COLO668 (cell line): ENCODE data around the gene KCNMA1.
A peak's percentile ranks its signal among the peaks of the same experiment; 100 is the strongest.
"Not testable (repeated sequence)": the region's sequence is repeated elsewhere in the genome, so short reads cannot be mapped to it uniquely, and the experiment has no call there.

Source experiments
- DNase-seq: peaks from one replicate; lab custom pipeline; 2025; ENCODE audit not compliant: unreplicated experiment; lab: John Stamatoyannopoulos, UW

KCNMA1 gene

GRCh38 chr10:77539147-77539935 lies 98.3 kb downstream of the KCNMA1 start:
- DNase-seq = no peak

GRCh38 chr10:77537720-77538373 lies 99.8 kb downstream of the KCNMA1 start:
- no peak for DNase-seq

- no peak for DNase-seq
These were observed 100.5 kb downstream of the KCNMA1 start for GRCh38 chr10:77537071-77537470.

DNA sequence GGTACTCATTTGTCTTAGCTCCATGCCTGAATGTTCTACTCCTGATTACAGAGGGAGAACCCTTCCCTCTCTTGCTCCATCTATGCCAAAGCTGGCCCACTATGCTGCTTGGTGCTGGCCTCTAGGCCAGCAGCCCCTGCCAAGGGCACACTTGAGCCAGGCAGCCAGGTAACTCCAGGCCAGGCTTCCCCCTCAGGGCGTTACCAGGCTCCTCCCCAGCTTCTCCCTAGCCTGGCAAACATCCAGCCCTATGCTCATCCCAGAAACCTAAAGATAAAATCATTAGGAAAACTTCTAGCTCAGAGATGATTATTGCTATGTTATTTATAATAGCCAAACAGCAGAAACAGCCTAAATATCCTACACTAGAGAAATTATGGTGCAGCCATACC lies 103.7 kb downstream of the KCNMA1 start:
- DNase-seq = peak; percentile 55

DNA sequence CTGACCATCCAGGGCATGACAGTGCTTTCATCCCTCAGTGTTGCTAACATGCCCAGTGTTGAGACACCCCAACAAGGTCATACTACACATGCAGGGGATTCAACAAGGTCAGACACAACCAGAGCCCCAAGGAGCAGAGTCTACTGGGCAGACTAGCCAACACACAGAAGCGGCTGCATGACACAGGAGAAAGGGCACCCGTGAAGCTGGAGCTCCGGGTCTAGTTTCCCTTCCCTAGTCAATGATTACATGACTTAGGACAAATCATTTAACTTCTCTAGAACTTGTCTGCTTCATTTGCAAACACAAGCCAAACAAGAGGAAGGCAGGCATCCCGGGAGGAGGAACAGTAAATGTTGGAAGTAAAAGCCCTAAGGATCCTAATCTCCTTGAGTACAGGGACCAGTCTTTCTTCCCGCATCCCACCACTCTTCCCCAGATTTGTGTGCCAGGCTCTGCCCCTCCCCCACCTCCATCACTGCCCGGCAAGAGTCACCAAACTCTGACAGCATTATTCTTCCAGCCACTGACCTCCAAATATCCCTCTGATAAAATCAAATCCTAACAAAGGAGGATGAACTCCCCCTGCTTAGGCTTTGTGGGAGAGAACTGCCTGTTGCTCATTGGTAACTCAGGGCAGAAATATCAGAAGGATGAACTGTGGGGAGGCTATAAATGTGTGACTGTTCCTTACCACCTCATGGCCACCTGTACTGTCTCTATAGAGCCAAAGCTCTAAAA lies 104.3 kb downstream of the KCNMA1 start:
- DNase-seq = no peak

DNA sequence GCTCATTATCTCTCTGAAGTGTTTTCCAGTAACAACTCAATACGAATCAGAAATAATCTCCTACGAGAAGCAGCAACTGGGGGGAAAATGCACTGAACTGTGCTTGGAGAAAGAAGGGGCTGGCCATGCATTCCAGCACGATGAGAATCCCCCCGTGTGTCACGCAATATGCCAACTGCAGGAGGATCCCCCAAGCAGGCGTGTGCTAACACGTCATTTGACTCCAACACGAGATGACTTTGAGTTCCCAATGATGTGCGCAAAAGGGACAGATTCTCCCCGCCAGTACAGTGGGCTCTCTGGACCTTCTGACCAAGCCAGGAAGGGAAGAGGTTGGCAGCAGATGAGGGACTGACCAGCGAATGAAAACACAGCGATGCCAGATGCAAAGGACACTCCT lies 105.5 kb downstream of the KCNMA1 start:
- DNase-seq = no peak

- peak; percentile 55 for DNase-seq
These were observed 106.1 kb downstream of the KCNMA1 start for GRCh38 chr10:77531441-77532001.

GRCh38 chr10:77530011-77530410 lies 107.6 kb downstream of the KCNMA1 start:
- DNase-seq = no peak

GRCh38 chr10:77529050-77529576 lies 108.5 kb downstream of the KCNMA1 start:
- no peak for DNase-seq

GRCh38 chr10:77527839-77528238 lies 109.8 kb downstream of the KCNMA1 start:
- no peak for DNase-seq

DNA sequence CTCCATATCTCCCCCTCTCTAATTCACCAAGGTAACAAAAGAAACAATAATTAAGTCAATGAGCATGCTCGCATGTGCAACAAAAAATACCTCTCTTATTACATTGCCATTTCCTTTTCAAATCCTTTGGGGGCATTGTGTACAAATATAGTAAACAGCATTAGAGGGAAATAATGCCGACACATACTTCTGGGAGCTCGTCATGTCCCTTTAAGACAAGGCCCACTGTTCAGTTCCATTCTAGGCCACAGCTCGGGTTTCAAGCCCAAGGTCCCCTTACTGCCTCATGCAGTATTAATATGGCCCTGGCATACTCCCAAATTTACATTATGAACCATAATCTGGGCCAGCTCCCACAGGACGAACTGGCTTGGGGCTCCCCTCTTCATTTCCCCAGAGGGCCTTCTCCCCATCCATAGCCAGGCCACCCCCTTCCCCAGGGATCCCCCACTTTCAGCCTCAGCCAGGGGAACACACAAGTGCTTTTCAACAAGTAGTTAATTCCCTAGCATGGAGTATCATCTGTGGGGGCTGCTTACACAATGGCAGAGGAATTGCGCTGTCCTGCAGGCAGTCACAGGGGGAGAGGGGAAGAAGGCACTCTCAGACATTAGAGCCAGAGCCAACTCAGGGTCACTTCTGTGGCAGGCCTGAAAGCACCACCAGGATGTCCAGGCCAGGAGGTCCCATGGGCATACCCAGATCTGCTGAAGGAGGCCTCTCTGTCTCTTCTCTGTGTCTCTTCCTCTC lies 110.6 kb downstream of the KCNMA1 start:
- DNase-seq = no peak

- DNase-seq = no peak
These were observed 113.3 kb downstream of the KCNMA1 start for GRCh38 chr10:77524281-77524711.

- DNase-seq = no peak
These were observed 115.3 kb downstream of the KCNMA1 start for GRCh38 chr10:77522268-77522809.

DNA sequence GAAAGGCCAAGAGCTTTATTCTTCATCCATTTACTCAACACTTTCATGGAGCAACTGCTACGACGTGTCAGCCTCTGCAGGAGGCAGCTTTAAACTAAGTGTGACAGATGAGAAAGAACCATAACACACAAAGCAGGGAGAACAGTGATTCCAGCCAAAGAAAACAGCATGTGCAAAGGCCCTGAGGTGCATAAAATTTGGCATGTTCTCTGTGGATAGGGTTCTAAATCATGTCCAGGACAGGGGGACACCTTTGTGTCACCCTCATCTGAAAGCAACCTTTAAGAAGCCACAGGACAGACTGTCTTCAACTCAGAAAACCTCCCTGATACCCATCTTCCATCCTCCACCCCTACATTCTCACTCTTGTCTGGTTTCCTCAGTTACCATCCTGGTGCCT lies 116.6 kb downstream of the KCNMA1 start:
- DNase-seq = no peak

DNA sequence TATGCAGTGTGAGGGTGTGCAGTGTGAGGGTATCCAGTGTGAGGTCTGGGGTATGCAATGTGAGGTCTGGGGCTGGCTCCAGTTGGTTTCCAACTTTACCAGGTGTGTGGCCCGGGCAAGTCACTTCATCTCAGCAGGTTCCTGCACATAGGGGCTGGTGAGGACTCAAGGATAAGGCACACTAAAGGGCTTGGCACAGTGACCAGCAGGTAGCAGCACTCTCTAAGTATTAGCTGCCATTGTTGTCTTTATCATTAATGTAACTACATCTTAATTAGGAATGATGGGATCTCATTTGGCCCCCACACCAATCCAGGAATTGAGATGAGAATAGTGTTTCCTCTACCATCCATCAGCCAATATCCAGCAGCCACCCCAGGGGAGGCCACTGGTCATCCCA lies 117.3 kb downstream of the KCNMA1 start:
- DNase-seq = no peak

DNA sequence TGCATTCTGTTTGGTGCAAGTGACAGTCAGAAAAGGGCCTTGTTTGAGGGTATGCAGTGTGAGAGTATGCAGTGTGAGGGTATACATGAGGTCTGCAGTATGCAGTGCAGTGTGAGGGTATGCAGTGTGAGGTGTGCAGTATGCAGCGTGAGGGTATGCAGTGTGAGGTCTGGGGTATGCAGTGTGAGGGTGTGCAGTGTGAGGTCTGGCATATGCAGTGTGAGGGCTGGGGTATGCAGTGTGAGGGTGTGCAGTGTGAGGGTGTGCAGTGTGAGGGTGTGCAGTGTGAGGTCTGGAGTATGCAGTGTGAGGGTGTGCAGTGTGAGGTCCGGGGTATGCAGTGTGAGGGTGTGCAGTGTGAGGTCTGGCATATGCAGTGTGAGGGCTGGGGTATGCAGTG lies 117.8 kb downstream of the KCNMA1 start:
- DNase-seq = not testable (repeated sequence)

DNA sequence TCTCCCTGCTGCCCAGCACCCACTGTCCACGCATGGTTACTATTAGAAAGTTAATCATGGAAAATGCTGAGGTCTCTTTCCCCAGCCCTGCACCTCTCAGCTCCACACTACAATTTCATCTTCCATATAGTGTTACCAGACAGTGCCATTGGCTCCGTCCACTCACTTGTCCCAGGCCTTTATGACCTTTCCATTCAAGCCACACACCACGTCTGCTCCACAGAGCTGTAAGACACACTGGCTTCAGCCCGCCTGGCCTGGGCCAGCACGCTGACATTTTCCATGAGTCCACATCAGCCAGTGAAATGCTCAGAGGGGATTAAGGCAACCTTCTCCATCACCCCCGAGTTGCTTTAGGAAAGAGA lies 118.7 kb downstream of the KCNMA1 start:
- DNase-seq = no peak

DNA sequence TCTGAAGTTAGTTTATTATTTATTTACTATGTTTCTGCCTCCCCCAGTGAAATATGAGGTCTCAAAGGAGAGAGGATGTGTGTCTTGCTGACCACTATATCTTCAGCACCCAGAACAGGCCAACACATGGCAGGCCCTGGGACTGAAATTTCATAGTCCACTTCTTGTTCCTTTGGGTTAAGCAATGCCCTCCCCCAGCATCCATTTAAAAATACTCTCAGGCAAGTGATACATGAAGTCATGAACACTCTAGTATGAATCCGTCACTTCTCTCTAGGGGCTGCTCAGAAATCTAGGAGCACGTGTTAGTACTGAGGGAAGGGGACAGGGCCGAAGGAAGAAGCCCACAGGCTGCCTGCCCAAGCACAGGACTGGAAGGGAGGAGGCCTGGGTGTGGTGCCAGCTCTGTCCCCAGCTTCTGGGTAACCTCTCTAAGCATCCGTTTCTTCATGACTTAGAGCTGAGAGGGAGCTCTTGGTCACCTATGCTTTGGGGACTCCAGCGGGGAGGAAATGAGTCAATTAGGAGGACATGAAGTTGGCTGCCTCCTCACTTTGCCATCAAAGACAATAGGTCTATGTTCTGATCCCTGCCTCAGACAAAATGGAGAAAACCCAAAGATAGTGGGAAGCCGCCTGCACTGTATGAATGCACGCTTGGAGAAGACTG lies 119.2 kb downstream of the KCNMA1 start:
- DNase-seq = no peak

- DNase-seq = peak; percentile 79
These were observed 121.0 kb downstream of the KCNMA1 start for GRCh38 chr10:77516575-77516974.

DNA sequence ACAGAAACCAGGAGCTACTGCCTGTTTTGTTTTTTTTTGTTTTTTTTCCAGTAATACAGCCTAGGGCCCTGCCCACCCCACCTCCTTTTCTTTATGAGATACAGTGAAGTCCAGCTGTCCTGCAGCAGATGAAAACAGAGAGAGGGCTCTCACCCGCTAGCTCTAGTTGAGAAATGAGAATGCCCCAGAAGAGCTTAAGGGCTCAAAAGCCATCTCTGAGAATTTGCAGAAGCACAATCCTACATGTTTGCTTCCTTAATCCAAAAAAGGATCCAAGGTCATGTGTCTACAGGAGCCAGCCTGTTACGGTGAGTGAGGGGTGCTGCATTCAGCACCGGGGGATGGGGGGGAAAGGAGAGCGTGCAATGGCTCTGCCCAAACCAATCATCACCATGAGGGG lies 122.7 kb downstream of the KCNMA1 start:
- no peak for DNase-seq
